GM19035 (cell line): ENCODE measurements around the gene CHD6.

Experiments
- ATAC-seq: cut with Tn5 transposase; IDR thresholded peaks from one replicate; pipeline ENCODE4 v1.9.1; 2021; ENCODE audit not compliant: unreplicated experiment

CHD6 gene

GRCh38 chr20:41510847-41511450, 107.2 kb downstream of the CHD6 start:
- no peak for ATAC-seq

GRCh38 chr20:41510224-41510623, 108.0 kb downstream of the CHD6 start:
- ATAC-seq, result no peak

- ATAC-seq, result no peak
Observed at GRCh38 chr20:41509316-41510200, 108.6 kb downstream of the CHD6 start.

GRCh38 chr20:41508335-41508734, 109.8 kb downstream of the CHD6 start:
- ATAC-seq, result no peak

GRCh38 chr20:41507851-41508250, 110.3 kb downstream of the CHD6 start:
- no peak for ATAC-seq

GRCh38 chr20:41507436-41507835, 110.7 kb downstream of the CHD6 start:
- ATAC-seq, result no peak

GRCh38 chr20:41506192-41506915, 111.8 kb downstream of the CHD6 start:
- no peak for ATAC-seq

- ATAC-seq, result no peak
Observed at GRCh38 chr20:41505184-41505583, 113.0 kb downstream of the CHD6 start.

GRCh38 chr20:41501376-41501775, 116.8 kb downstream of the CHD6 start:
- no peak for ATAC-seq

GRCh38 chr20:41499961-41500725, 118.0 kb downstream of the CHD6 start:
- ATAC-seq, result no peak

GRCh38 chr20:41499064-41499463, 119.1 kb downstream of the CHD6 start:
- no peak for ATAC-seq

GRCh38 chr20:41497186-41497895, 120.8 kb downstream of the CHD6 start:
- ATAC-seq, result no peak

GRCh38 chr20:41494451-41494850, 123.7 kb downstream of the CHD6 start:
- ATAC-seq, result no peak

GRCh38 chr20:41483553-41483930, 134.6 kb downstream of the CHD6 start:
- no peak for ATAC-seq

GRCh38 chr20:41482647-41483552, 135.3 kb downstream of the CHD6 start:
- ATAC-seq, result no peak

- ATAC-seq, result no peak
Observed at GRCh38 chr20:41480054-41480770, 138.0 kb downstream of the CHD6 start.

GRCh38 chr20:41479113-41479512, 139.1 kb downstream of the CHD6 start:
- no peak for ATAC-seq

- ATAC-seq, result no peak
Observed at GRCh38 chr20:41478026-41478425, 140.2 kb downstream of the CHD6 start.

- ATAC-seq, result no peak
Observed at GRCh38 chr20:41476446-41476845, 141.7 kb downstream of the CHD6 start.
